GM23338 (cell line): ENCODE data around the gene CMSS1. TPM values are rescaled to one million over a fixed set of nuclear protein-coding genes. Genes with fewer than 3 reads are reported as not detected.

Source experiments
- ATAC-seq: fragments of 200-7000 bp; cut with Tn5 transposase; 3 replicates; pipeline ENCODE4 v1.9.1; 2020
- DNase-seq: peaks from one replicate; pipeline ENCODE4 v3.0.0-alpha.2; 2015; ENCODE audit warnings: low spot score
- H2AFZ ChIP-seq: fragments of 200-600 bp; sonication (generic); 2 replicates; pipeline ENCODE4 v1.8.0; 2016; ENCODE audit warnings: antibody characterized with exemption, mild to moderate bottlenecking, moderate library complexity
- H3F3A ChIP-seq: fragments of 200-600 bp; sonication (generic); replicated peaks from 2 replicates; pipeline ENCODE4 v1.8.0; 2017; ENCODE audit warnings: antibody characterized with exemption, mixed run types, low read depth
- H3K27ac ChIP-seq: fragments of 200-600 bp; sonication (generic); 2 replicates; pipeline ENCODE4 v1.6.1; 2016; ENCODE audit warnings: low read depth
- H3K27me3 ChIP-seq: fragments of 200-600 bp; sonication (generic); 2 replicates; pipeline ENCODE4 v1.8.0; 2016; ENCODE audit warnings: mild to moderate bottlenecking, mixed run types, moderate library complexity; ENCODE audit not compliant: insufficient read depth
- H3K36me3 ChIP-seq: fragments of 200-600 bp; sonication (generic); 2 replicates; pipeline ENCODE4 v1.8.0; 2016; ENCODE audit warnings: mild to moderate bottlenecking; ENCODE audit not compliant: insufficient read depth
- H3K4me1 ChIP-seq: fragments of 200-600 bp; sonication (generic); 2 replicates; pipeline ENCODE4 v1.8.0; 2016; ENCODE audit warnings: mild to moderate bottlenecking, moderate library complexity; ENCODE audit not compliant: insufficient read depth
- H3K4me2 ChIP-seq: fragments of 200-600 bp; sonication (generic); 2 replicates; pipeline ENCODE4 v1.7.1; 2017; ENCODE audit warnings: mixed run types
- H3K4me3 ChIP-seq: fragments of 200-600 bp; sonication (generic); 2 replicates; pipeline ENCODE4 v1.6.1; 2016; ENCODE audit warnings: mixed run types
- H3K79me2 ChIP-seq: fragments of 200-600 bp; sonication (generic); replicated peaks from 2 replicates; pipeline ENCODE4 v1.8.0; 2017; ENCODE audit warnings: mild to moderate bottlenecking; ENCODE audit not compliant: insufficient read depth
- H3K9me2 ChIP-seq: fragments of 200-600 bp; sonication (generic); 2 replicates; pipeline ENCODE4 v1.8.0; 2017; ENCODE audit not compliant: insufficient read depth
- H4K20me1 ChIP-seq: fragments of 200-600 bp; sonication (generic); replicated peaks from 2 replicates; pipeline ENCODE4 v1.8.0; 2017; ENCODE audit warnings: mild to moderate bottlenecking; ENCODE audit not compliant: insufficient read depth
- H3K27ac Mint-ChIP-seq: 2 replicates; pipeline ENCODE4 v1.8.0; 2020; ENCODE audit warnings: inconsistent platforms, mild to moderate bottlenecking, moderate library complexity, mixed read lengths
- H3K27me3 Mint-ChIP-seq: 3 replicates; pipeline ENCODE4 v1.8.0; 2022; ENCODE audit warnings: low read depth, mild to moderate bottlenecking, moderate library complexity, mixed read lengths, inconsistent platforms; ENCODE audit not compliant: insufficient read depth, poor library complexity
- H3K36me3 Mint-ChIP-seq: 3 replicates; pipeline ENCODE4 v1.8.0; 2021; ENCODE audit warnings: low read depth, mild to moderate bottlenecking, inconsistent platforms, moderate library complexity, mixed read lengths
- H3K4me1 Mint-ChIP-seq: 3 replicates; pipeline ENCODE4 v1.8.0; 2020; ENCODE audit warnings: mild to moderate bottlenecking, inconsistent platforms, mixed read lengths
- H3K4me3 Mint-ChIP-seq: 3 replicates; pipeline ENCODE4 v1.8.0; 2021; ENCODE audit warnings: moderate library complexity, mild to moderate bottlenecking, inconsistent platforms, mixed read lengths
- H3K9me3 Mint-ChIP-seq: 3 replicates; pipeline ENCODE4 v1.8.0; 2020; ENCODE audit warnings: moderate library complexity, mild to moderate bottlenecking, inconsistent platforms, mixed read lengths
- CREB1 ChIP-seq: fragments of 250-450 bp; sonication (Bioruptor Pico); IDR thresholded peaks from 2 replicates; pipeline ENCODE4 v1.5.0; 2020; ENCODE audit warnings: low read depth, mild to moderate bottlenecking, moderate library complexity
- CTCF ChIP-seq, 2 experiments: fragments of 200-600 bp in 1 of 2; sonication (generic) in 1 of 2; conservative IDR thresholded peaks; 2 replicates each; pipeline versions ENCODE4 v1.5.1 to v1.6.1; 2016 to 2017; ENCODE audit warnings: antibody characterized with exemption in 2 of 2, low read depth in 2 of 2, mild to moderate bottlenecking in 2 of 2, moderate library complexity in 1 of 2
- ETS1 ChIP-seq: IDR thresholded peaks from 2 replicates; pipeline ENCODE4 v1.6.1; 2016; ENCODE audit warnings: antibody characterized with exemption
- EZH2 ChIP-seq: fragments of 200-600 bp; sonication (generic); IDR thresholded peaks from one replicate; pipeline ENCODE4 v1.8.0; 2017; ENCODE audit warnings: antibody characterized with exemption, mild to moderate bottlenecking, low read depth; ENCODE audit not compliant: unreplicated experiment
- EZH2phosphoT487 ChIP-seq: fragments of 200-600 bp; sonication (generic); IDR thresholded peaks from one replicate; pipeline ENCODE4 v1.8.1; 2018; ENCODE audit warnings: antibody characterized with exemption; ENCODE audit not compliant: unreplicated experiment
- JUNB ChIP-seq: IDR thresholded peaks from one replicate; pipeline ENCODE4 v1.6.1; 2016; ENCODE audit warnings: antibody characterized with exemption; ENCODE audit not compliant: unreplicated experiment
- NANOG ChIP-seq: IDR thresholded peaks from 2 replicates; pipeline ENCODE4 v1.6.1; 2016; ENCODE audit warnings: antibody characterized with exemption, borderline replicate concordance
- POLR2AphosphoS5 ChIP-seq: IDR thresholded peaks from 2 replicates; pipeline ENCODE4 v1.6.1; 2016; ENCODE audit warnings: antibody characterized with exemption, low read depth
- REST ChIP-seq: IDR thresholded peaks from one replicate; pipeline ENCODE4 v1.6.1; 2018; ENCODE audit warnings: antibody characterized with exemption; ENCODE audit not compliant: unreplicated experiment
- STAT1 ChIP-seq: IDR thresholded peaks from one replicate; pipeline ENCODE4 v1.6.1; 2016; ENCODE audit warnings: antibody characterized with exemption; ENCODE audit not compliant: unreplicated experiment
- ZNF114 ChIP-seq: fragments of 250-450 bp; sonication (Bioruptor Pico); IDR thresholded peaks from 2 replicates; pipeline ENCODE4 v1.5.0; 2020; ENCODE audit warnings: mild to moderate bottlenecking, moderate library complexity
- ZNF331 ChIP-seq: fragments of 250-450 bp; sonication (Bioruptor Pico); IDR thresholded peaks from 2 replicates; pipeline ENCODE4 v1.5.0; 2020; ENCODE audit warnings: low read depth, mild to moderate bottlenecking, moderate library complexity
- polyA plus RNA-seq: library from polyadenylated mRNA; unstranded; fragments of >200 nt; fragmentation: Nextera tagmentation; extraction: Ambion mirVana; gene quantifications from 2 replicates; pipeline ENCODE4 v1.2.1, GENCODE V29; 2016
- total RNA-seq: library from RNA; depleted of rRNA; stranded (reverse); fragments of >200 nt; shearing (Covaris generic); gene quantifications from 2 replicates; pipeline ENCODE4 v1.2.3, GENCODE V29; 2014

CMSS1 gene
- total and polyA plus RNA-seq, 2 experiments from 2014 or later = 39.4 to 187 TPM

DNA sequence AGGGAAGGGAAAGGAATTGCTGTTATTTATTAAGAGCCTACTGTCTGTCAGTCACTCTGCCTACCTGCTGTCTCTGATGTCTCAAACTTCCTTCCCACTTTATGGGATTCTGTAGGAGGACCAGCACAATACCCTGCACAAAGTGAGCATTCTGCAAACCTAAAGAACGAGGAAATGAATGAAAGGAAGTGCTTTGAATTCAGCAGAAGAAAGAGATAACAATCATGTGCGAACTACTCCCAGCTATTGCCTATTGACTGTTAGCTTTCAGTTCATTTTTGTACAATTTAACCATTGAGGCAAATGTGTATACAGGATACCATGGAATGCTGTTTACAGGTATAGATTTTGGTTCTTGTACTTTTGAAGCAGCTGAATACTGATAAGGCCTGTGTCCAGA lies 66.8 kb downstream of the CMSS1 start:
- H3K9me3 Mint-ChIP-seq = no peaks in the 10 kb centered on the region
- no peak overlapping the region for H3K27ac Mint-ChIP-seq
- Histone ChIP-seq H3F3A (no peaks in the 10 kb centered on the region), H3K79me2 (no peaks in the 10 kb centered on the region; the same call in 1 of the 2 replicates), H2AFZ (no peak overlapping the region), H3K27ac (no peak overlapping the region), H3K4me2 (no peak overlapping the region), H3K27me3 (peaks cover 9% of the 10 kb centered on the region), H3K36me3 (no peaks in the 10 kb centered on the region), H3K9me2 (no peaks in the 10 kb centered on the region), H3K4me1 (peaks cover 12% of the 10 kb centered on the region), H4K20me1 (no peaks in the 10 kb centered on the region; the same call in 1 of the 2 replicates), H3K4me3 (no peak overlapping the region)
- peaks cover 16% of the 10 kb centered on the region for H3K4me1 Mint-ChIP-seq
- H3K27me3 Mint-ChIP-seq = peaks cover 3% of the 10 kb centered on the region
- DNase-seq (no peak), ATAC-seq (no peak)
- peaks cover 2% of the 10 kb centered on the region; the same call in 1 of the 3 replicates for H3K36me3 Mint-ChIP-seq
- TF ChIP-seq ETS1 (no peak), STAT1 (no peak), EZH2phosphoT487 (no peak), CTCF (conservative IDR thresholded peaks at IDR 0.05; ENCODE audit: low read depth in 2 of 2) (no peak), CREB1 (CRISPR knock-in tag) (no peak), ZNF331 (no peak)
- no peak overlapping the region for H3K4me3 Mint-ChIP-seq

GRCh38 chr3:99885085-99885484 lies 67.4 kb downstream of the CMSS1 start:
- Histone ChIP-seq H3K4me3 (no peak overlapping the region), H4K20me1 (no peaks in the 10 kb centered on the region; the same call in 1 of the 2 replicates)
- H3K27ac Mint-ChIP-seq = no peak overlapping the region
- TF ChIP-seq JUNB (no peak), REST (no peak), NANOG (no peak), CTCF (conservative IDR thresholded peaks at IDR 0.05; ENCODE audit: low read depth in 2 of 2) (no peak), EZH2 (no peak), ZNF114 (CRISPR knock-in tag) (no peak), EZH2phosphoT487 (no peak), ETS1 (no peak), POLR2AphosphoS5 (no peak), STAT1 (no peak)

More at GRCh38 chr3:99885085-99885484, 67.4 kb downstream of the CMSS1 start:
- H3K79me2 ChIP-seq = no peaks in the 10 kb centered on the region
- Mint-ChIP-seq H3K27me3 (peaks cover 3% of the 10 kb centered on the region), H3K9me3 (no peaks in the 10 kb centered on the region), H3K4me1 (peaks cover 18% of the 10 kb centered on the region), H3K36me3 (peaks cover 2% of the 10 kb centered on the region; the same call in 1 of the 3 replicates), H3K4me3 (no peak overlapping the region)
- ATAC-seq (no peak), DNase-seq (no peak)
- no peaks in the 10 kb centered on the region for H3K9me2 ChIP-seq
- peaks cover 18% of the 10 kb centered on the region for H3K4me1 ChIP-seq
- no peaks in the 10 kb centered on the region for H3K36me3 ChIP-seq
- H3K27me3 ChIP-seq = peaks cover 3% of the 10 kb centered on the region
- H2AFZ ChIP-seq = no peak overlapping the region
- H3F3A ChIP-seq = no peaks in the 10 kb centered on the region
- H3K27ac ChIP-seq = no peak overlapping the region
- no peak overlapping the region for H3K4me2 ChIP-seq
